Measurements from ENCODE around the gene KRT32. TPM values are rescaled to one million over a fixed set of nuclear protein-coding genes. Genes with fewer than 3 reads are reported as not detected.

Gene KRT32
- 10 to 100 TPM in 3 of 4 donors, under 1 TPM in 1; 0.40 to 71.2 (median 14.8) TPM for total RNA-seq

DNA sequence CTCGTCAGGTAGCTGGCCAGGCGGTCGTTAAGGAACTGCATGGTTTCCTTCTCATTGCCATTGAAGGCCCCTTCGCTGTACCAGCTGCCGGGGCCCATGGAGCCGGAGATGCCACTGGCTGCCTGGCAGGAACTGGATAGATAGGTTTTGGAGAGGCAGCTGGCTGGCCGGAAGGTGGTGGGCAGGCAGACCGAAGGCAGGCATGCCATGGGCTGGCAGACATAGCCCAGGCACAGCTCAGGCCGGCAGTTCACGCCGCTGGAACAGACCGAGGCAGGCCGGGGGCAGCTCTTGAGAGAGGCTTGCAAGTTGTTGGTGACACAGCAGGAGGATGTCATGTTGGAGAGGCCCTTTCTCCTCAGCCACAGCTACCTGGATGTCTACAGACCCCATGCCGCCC is at the start of gene KRT32:
KRT32 (minus strand) TSS at position 399 of the 400 bp plus-strand sequence; CDS start at position 338, 61 bp downstream.
- DNase-seq (ENCODE audit: low spot score in 2 of 2), result no peak
- Histone ChIP-seq H3K36me3 (no peaks in the 10 kb centered on the region), H3K27me3 (peaks cover 3% of the 10 kb centered on the region), H3K4me3 (no peak within 1 kb of the TSS), H3K4me1 (peaks cover 11% of the 10 kb centered on the region), H3K27ac (no peak within 1 kb of the TSS), H3K9me3 (no peaks in the 10 kb centered on the region)
- 93% methylated on average over 10 of the region's 14 CpGs for WGBS
- TF ChIP-seq POLR2A (IDR thresholded peaks at IDR 0.05) (no peak), POLR2AphosphoS5 (IDR thresholded peaks at IDR 0.05) (no peak)

DNA sequence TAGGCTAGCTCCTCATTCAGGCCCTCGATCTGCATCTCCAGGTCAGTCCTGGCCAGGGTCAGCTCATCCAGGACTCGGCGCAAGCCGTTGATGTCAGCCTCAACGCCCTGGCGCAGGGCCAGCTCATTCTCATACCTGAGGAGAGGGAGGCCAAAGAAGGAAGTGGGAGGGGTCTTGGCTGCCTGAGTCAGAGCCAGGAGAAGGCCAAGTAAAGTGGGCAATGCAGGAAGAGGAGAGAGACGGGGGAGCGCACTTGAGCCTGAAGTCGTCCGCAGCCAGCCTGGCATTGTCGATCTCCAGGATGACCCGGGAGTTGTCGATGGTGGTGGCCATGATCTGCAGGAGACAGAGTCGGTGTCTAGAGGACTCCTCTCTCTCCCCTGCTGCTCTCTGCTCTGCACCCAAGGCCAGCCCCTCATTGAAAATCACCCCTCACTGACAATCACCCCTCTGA is 49.7 kb upstream of the KRT32 start:
- Histone ChIP-seq H3K9me3 (no peaks in the 10 kb centered on the region), H3K4me1 (peaks cover 33% of the 10 kb centered on the region), H3K27me3 (peaks cover 13% of the 10 kb centered on the region), H3K4me3 (peak overlapping the region; percentile 42), H3K36me3 (no peaks in the 10 kb centered on the region), H3K27ac (peak overlapping the region; percentile 23)
- 70% methylated on average over 14 of the region's 14 CpGs for WGBS
- TF ChIP-seq POLR2AphosphoS5 (IDR thresholded peaks at IDR 0.05) (no peak), POLR2A (IDR thresholded peaks at IDR 0.05) (no peak), EP300 (IDR thresholded peaks at IDR 0.05) (no peak)
- TF ChIP-seq, protein P1, sequence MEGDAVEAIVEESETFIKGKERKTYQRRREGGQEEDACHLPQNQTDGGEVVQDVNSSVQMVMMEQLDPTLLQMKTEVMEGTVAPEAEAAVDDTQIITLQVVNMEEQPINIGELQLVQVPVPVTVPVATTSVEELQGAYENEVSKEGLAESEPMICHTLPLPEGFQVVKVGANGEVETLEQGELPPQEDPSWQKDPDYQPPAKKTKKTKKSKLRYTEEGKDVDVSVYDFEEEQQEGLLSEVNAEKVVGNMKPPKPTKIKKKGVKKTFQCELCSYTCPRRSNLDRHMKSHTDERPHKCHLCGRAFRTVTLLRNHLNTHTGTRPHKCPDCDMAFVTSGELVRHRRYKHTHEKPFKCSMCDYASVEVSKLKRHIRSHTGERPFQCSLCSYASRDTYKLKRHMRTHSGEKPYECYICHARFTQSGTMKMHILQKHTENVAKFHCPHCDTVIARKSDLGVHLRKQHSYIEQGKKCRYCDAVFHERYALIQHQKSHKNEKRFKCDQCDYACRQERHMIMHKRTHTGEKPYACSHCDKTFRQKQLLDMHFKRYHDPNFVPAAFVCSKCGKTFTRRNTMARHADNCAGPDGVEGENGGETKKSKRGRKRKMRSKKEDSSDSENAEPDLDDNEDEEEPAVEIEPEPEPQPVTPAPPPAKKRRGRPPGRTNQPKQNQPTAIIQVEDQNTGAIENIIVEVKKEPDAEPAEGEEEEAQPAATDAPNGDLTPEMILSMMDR (IDR thresholded peaks at IDR 0.05), result no peak
- no peak for DNase-seq (ENCODE audit: low spot score in 2 of 2)

- H3K4me3 ChIP-seq, result peak overlapping the region; percentile 42
- 36% methylated on average over 9 of the region's 14 CpGs for WGBS
- no peaks in the 10 kb centered on the region for H3K9me3 ChIP-seq
- H3K27ac ChIP-seq, result peak overlapping the region; percentile 26
- H3K36me3 ChIP-seq, result no peaks in the 10 kb centered on the region
- peaks cover 28% of the 10 kb centered on the region for H3K4me1 ChIP-seq
- peaks cover 13% of the 10 kb centered on the region for H3K27me3 ChIP-seq
- no peak for DNase-seq (ENCODE audit: low spot score in 2 of 2)
- TF ChIP-seq, protein P1 (IDR thresholded peaks at IDR 0.05), result no peak
- TF ChIP-seq EP300 (IDR thresholded peaks at IDR 0.05) (no peak), POLR2AphosphoS5 (IDR thresholded peaks at IDR 0.05) (no peak), POLR2A (IDR thresholded peaks at IDR 0.05) (no peak)
Observed at GRCh38 chr17:41516147-41516829, 49.1 kb upstream of the KRT32 start.

DNA sequence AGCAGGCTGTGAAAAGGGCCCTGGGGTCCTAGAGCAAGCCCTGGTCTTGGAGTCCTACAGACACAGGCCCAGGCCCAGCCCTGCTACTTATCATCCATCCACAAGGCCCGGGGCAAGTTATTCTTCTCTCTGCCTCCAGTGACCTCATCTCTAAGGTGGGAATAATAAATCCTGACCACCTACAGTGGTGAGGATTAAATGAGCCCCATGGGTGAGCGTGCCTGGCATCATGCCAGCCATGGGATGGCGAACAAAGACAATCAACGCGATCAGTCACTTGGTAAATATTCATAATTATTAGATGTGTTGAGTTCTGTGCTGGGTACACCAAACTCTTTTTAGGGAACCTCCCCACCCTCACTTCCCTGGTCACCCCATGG is 46.0 kb upstream of the KRT32 start:
- peaks cover 9% of the 10 kb centered on the region for H3K27me3 ChIP-seq
- H3K4me3 ChIP-seq, result no peak overlapping the region
- H3K36me3 ChIP-seq, result no peaks in the 10 kb centered on the region
- H3K27ac ChIP-seq, result no peak overlapping the region
- DNase-seq (ENCODE audit: low spot score in 2 of 2), result no peak
- 31% methylated on average over 5 of the region's 5 CpGs for WGBS
- H3K4me1 ChIP-seq, result peaks cover 14% of the 10 kb centered on the region
- no peaks in the 10 kb centered on the region for H3K9me3 ChIP-seq
- TF ChIP-seq POLR2A (IDR thresholded peaks at IDR 0.05), result no peak
- no peak for TF ChIP-seq POLR2AphosphoS5 (IDR thresholded peaks at IDR 0.05)
- TF ChIP-seq EP300 (IDR thresholded peaks at IDR 0.05), result no peak
- TF ChIP-seq, protein P1 (IDR thresholded peaks at IDR 0.05), result no peak

DNA sequence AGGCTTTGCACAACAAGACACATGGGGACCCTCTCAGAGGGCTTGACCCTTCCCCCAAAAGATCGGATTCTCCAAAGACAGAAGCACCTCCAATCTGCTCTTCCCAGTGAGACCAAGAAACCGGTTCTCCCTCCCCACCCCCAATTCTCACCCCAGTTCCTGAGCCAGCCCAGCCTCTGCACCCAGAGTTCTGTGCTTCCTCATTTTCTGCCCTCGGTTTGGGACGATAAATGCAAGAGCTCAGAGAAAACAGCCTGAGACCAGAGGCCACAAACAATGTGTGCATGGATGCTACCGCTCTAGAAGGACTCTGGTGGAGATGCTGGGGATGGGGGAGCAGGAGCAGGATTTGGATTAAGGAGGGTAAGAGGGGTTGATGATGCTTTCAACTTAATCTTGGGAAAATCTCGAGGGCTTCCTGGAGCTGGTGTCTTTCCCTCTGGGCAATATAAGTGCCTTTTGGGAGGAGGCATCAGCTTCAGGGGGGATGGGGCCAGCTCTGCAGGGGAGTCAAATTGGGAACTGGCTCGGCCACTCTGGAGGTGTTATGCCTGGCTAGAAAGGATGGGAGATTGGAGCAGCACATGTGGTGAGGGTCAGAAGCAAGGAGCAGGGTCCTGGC is 45.5 kb upstream of the KRT32 start:
- no peak for DNase-seq (ENCODE audit: low spot score in 2 of 2)
- TF ChIP-seq EP300 (IDR thresholded peaks at IDR 0.05), result no peak
- TF ChIP-seq, protein P1 (IDR thresholded peaks at IDR 0.05), result no peak
- TF ChIP-seq POLR2A (IDR thresholded peaks at IDR 0.05), result no peak
- TF ChIP-seq POLR2AphosphoS5 (IDR thresholded peaks at IDR 0.05), result no peak
- Histone ChIP-seq H3K27me3 (peaks cover 9% of the 10 kb centered on the region), H3K4me3 (no peak overlapping the region), H3K27ac (no peak overlapping the region), H3K36me3 (no peaks in the 10 kb centered on the region), H3K4me1 (peaks cover 14% of the 10 kb centered on the region), H3K9me3 (no peaks in the 10 kb centered on the region)
- 21% methylated on average over 7 of the region's 7 CpGs for WGBS
